ENCODE results near the gene GTPBP10.

The GTPBP10 gene

DNA sequence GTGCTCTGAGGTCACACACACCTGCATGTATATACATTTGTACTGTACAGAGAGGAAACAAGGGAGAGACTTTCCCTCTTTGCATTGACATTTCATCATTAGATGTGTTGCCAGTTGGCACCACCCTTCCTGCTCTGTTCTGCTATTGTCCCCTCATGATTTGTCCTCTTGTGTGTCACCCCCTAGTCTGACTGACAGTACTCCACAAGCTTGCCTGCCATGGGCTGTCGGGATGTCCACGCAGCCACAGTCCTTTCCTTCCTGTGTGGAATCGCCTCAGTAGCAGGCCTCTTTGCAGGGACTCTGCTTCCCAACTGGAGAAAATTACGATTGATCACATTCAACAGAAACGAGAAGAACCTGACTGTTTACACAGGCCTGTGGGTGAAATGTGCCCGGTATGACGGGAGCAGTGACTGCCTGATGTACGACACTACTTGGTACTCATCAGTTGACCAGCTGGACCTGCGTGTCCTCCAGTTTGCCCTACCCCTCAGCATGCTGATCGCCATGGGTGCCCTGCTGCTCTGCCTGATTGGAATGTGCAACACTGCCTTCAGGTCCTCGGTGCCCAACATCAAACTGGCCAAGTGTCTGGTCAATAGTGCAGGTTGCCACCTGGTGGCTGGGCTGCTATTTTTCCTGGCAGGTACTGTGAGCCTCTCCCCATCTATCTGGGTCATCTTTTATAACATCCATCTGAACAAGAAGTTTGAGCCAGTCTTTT is 66.1 kb downstream of the GTPBP10 start:
- TF ChIP-seq OSR1 (CRISPR knock-in tag; IDR thresholded peaks at IDR 0.05) (no peak), BACH2 (CRISPR knock-in tag; IDR thresholded peaks at IDR 0.05; ENCODE audit: borderline replicate concordance) (no peak), RARB (CRISPR knock-in tag; IDR thresholded peaks at IDR 0.05) (no peak), ARNTL (CRISPR knock-in tag; IDR thresholded peaks at IDR 0.05; ENCODE audit: borderline replicate concordance, low read depth) (no peak), TCF4 (CRISPR knock-in tag; IDR thresholded peaks at IDR 0.05; ENCODE audit: borderline replicate concordance) (no peak)
- TF ChIP-seq, protein P1, sequence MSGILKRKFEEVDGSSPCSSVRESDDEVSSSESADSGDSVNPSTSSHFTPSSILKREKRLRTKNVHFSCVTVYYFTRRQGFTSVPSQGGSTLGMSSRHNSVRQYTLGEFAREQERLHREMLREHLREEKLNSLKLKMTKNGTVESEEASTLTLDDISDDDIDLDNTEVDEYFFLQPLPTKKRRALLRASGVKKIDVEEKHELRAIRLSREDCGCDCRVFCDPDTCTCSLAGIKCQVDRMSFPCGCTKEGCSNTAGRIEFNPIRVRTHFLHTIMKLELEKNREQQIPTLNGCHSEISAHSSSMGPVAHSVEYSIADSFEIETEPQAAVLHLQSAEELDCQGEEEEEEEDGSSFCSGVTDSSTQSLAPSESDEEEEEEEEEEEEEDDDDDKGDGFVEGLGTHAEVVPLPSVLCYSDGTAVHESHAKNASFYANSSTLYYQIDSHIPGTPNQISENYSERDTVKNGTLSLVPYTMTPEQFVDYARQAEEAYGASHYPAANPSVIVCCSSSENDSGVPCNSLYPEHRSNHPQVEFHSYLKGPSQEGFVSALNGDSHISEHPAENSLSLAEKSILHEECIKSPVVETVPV (CRISPR knock-in tag; IDR thresholded peaks at IDR 0.05): no peak
- peak; percentile 86 for ATAC-seq

DNA sequence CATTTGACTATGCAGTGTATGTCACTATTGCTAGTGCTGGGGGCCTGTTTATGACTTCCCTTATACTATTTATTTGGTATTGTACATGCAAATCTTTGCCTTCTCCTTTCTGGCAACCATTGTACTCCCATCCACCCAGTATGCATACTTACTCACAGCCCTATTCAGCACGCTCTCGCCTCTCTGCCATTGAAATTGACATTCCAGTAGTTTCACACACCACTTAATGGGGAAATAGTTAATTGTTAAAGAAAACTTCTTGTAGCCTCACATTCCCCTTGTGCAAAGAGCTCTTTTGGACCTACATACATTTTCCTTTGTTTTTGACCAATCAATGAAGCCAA is 66.6 kb downstream of the GTPBP10 start:
- TF ChIP-seq, protein P1 (CRISPR knock-in tag; IDR thresholded peaks at IDR 0.05): no peak
- TF ChIP-seq, protein P2, sequence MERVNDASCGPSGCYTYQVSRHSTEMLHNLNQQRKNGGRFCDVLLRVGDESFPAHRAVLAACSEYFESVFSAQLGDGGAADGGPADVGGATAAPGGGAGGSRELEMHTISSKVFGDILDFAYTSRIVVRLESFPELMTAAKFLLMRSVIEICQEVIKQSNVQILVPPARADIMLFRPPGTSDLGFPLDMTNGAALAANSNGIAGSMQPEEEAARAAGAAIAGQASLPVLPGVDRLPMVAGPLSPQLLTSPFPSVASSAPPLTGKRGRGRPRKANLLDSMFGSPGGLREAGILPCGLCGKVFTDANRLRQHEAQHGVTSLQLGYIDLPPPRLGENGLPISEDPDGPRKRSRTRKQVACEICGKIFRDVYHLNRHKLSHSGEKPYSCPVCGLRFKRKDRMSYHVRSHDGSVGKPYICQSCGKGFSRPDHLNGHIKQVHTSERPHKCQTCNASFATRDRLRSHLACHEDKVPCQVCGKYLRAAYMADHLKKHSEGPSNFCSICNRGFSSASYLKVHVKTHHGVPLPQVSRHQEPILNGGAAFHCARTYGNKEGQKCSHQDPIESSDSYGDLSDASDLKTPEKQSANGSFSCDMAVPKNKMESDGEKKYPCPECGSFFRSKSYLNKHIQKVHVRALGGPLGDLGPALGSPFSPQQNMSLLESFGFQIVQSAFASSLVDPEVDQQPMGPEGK (CRISPR knock-in tag; IDR thresholded peaks at IDR 0.05; ENCODE audit: borderline replicate concordance): no peak
- no peak for TF ChIP-seq TCF4 (CRISPR knock-in tag; IDR thresholded peaks at IDR 0.05; ENCODE audit: borderline replicate concordance)
- TF ChIP-seq ZNF70 (CRISPR knock-in tag; IDR thresholded peaks at IDR 0.05): no peak
- TF ChIP-seq ARNTL (CRISPR knock-in tag; IDR thresholded peaks at IDR 0.05; ENCODE audit: borderline replicate concordance, low read depth): no peak
- no peak for TF ChIP-seq ZC3H10 (CRISPR knock-in tag; IDR thresholded peaks at IDR 0.05)
- no peak for TF ChIP-seq ZFP3 (CRISPR knock-in tag; IDR thresholded peaks at IDR 0.05)
- ATAC-seq: peak; percentile 24; the same call in 2 of the 3 replicates

DNA sequence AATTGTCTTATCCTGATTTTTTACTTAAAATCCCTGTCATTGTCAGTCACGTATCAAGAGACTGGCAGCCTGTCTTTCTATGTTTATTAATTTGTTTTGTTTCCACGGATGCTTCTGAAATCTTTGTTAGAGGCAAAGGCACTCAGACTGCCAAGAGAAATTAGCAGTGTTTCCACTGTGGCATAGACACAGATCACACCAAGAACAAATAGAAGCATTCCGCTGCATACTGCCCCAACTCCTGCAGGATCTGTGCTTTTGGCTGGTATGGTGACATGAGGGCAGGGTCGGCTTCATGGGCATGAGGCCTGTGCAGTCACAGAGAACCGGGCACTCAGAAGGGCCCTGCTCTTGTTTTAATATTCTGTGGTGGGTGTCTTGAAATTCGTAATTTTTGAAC is 75.1 kb downstream of the GTPBP10 start:
- no peak for ATAC-seq
- TF ChIP-seq ZNF8 (CRISPR knock-in tag; IDR thresholded peaks at IDR 0.05) (no peak), ZFP3 (CRISPR knock-in tag; IDR thresholded peaks at IDR 0.05) (no peak), ZC3H10 (CRISPR knock-in tag; IDR thresholded peaks at IDR 0.05) (no peak), RARB (CRISPR knock-in tag; IDR thresholded peaks at IDR 0.05) (no peak), ISL1 (CRISPR knock-in tag; IDR thresholded peaks at IDR 0.05) (no peak), GLIS3 (CRISPR knock-in tag; IDR thresholded peaks at IDR 0.05) (no peak), SNAI2 (CRISPR knock-in tag; IDR thresholded peaks at IDR 0.05) (no peak), OSR1 (CRISPR knock-in tag; IDR thresholded peaks at IDR 0.05) (no peak)
- TF ChIP-seq, protein P1 (CRISPR knock-in tag; IDR thresholded peaks at IDR 0.05): no peak
- TF ChIP-seq, protein P3, sequence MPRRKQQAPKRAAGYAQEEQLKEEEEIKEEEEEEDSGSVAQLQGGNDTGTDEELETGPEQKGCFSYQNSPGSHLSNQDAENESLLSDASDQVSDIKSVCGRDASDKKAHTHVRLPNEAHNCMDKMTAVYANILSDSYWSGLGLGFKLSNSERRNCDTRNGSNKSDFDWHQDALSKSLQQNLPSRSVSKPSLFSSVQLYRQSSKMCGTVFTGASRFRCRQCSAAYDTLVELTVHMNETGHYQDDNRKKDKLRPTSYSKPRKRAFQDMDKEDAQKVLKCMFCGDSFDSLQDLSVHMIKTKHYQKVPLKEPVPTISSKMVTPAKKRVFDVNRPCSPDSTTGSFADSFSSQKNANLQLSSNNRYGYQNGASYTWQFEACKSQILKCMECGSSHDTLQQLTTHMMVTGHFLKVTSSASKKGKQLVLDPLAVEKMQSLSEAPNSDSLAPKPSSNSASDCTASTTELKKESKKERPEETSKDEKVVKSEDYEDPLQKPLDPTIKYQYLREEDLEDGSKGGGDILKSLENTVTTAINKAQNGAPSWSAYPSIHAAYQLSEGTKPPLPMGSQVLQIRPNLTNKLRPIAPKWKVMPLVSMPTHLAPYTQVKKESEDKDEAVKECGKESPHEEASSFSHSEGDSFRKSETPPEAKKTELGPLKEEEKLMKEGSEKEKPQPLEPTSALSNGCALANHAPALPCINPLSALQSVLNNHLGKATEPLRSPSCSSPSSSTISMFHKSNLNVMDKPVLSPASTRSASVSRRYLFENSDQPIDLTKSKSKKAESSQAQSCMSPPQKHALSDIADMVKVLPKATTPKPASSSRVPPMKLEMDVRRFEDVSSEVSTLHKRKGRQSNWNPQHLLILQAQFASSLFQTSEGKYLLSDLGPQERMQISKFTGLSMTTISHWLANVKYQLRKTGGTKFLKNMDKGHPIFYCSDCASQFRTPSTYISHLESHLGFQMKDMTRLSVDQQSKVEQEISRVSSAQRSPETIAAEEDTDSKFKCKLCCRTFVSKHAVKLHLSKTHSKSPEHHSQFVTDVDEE (CRISPR knock-in tag; IDR thresholded peaks at IDR 0.05): no peak

DNA sequence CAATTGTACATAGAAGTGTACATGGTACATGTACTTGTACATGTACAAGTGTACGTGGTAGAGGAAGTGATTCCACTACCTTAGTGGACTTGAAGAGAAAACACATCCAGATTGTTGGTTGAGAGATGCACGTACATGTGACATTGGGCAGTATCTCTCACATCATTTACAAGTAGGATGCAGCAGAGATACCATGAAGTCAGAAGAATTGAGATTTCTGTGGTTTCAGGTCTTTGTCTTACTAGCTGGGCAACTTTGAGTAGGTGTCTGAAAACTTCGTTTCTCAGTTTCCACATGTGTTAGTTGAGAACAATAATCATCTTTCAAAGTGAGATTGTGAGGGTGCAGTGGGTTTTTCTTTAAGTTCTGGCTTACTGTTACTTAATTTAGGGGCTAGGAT is 78.2 kb downstream of the GTPBP10 start:
- no peak for ATAC-seq
- TF ChIP-seq BACH2 (CRISPR knock-in tag; IDR thresholded peaks at IDR 0.05; ENCODE audit: borderline replicate concordance): no peak
- no peak for TF ChIP-seq SNAI2 (CRISPR knock-in tag; IDR thresholded peaks at IDR 0.05)
- no peak for TF ChIP-seq GLIS3 (CRISPR knock-in tag; IDR thresholded peaks at IDR 0.05)
- no peak for TF ChIP-seq TOX (CRISPR knock-in tag; IDR thresholded peaks at IDR 0.05; ENCODE audit: borderline replicate concordance)
- TF ChIP-seq OSR1 (CRISPR knock-in tag; IDR thresholded peaks at IDR 0.05): no peak
- TF ChIP-seq, protein P4, sequence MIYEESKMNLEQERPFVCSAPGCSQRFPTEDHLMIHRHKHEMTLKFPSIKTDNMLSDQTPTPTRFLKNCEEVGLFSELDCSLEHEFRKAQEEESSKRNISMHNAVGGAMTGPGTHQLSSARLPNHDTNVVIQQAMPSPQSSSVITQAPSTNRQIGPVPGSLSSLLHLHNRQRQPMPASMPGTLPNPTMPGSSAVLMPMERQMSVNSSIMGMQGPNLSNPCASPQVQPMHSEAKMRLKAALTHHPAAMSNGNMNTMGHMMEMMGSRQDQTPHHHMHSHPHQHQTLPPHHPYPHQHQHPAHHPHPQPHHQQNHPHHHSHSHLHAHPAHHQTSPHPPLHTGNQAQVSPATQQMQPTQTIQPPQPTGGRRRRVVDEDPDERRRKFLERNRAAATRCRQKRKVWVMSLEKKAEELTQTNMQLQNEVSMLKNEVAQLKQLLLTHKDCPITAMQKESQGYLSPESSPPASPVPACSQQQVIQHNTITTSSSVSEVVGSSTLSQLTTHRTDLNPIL (CRISPR knock-in tag; IDR thresholded peaks at IDR 0.05; ENCODE audit: low read depth): no peak
- TF ChIP-seq ARNTL (CRISPR knock-in tag; IDR thresholded peaks at IDR 0.05; ENCODE audit: borderline replicate concordance, low read depth): no peak
- TF ChIP-seq CSDC2 (CRISPR knock-in tag; IDR thresholded peaks at IDR 0.05): no peak
- TF ChIP-seq ZC3H10 (CRISPR knock-in tag; IDR thresholded peaks at IDR 0.05): no peak
- no peak for TF ChIP-seq ZNF8 (CRISPR knock-in tag; IDR thresholded peaks at IDR 0.05)
- TF ChIP-seq, protein P2 (CRISPR knock-in tag; IDR thresholded peaks at IDR 0.05; ENCODE audit: borderline replicate concordance): no peak

Measured in SK-N-SH treated with all-trans-retinoic acid at 6 μM for 48 hours (cell line).